ENCODE data around the gene CFB. TPM values are rescaled to one million over a fixed set of nuclear protein-coding genes. Genes with fewer than 3 reads are reported as not detected.

The CFB gene
- total RNA-seq, 1 experiment from 2014 or later: 0.31 TPM

- H3K27me3 ChIP-seq (ENCODE audit: insufficient read depth, low read length): no peaks in the 10 kb centered on the region
- no peak overlapping the region for H3K14ac ChIP-seq (ENCODE audit: insufficient read depth, low read length)
- H3K4me1 ChIP-seq (ENCODE audit: insufficient read depth, low read length): no peaks in the 10 kb centered on the region; the same call in 1 of the 2 replicates
- H3K79me1 ChIP-seq (ENCODE audit: insufficient read depth, low read depth, low read length, poor library complexity, severe bottlenecking): no peaks in the 10 kb centered on the region
- no peak overlapping the region for H2BK120ac ChIP-seq (ENCODE audit: low read depth, low read length, poor library complexity, severe bottlenecking)
- H3K23ac ChIP-seq (ENCODE audit: insufficient read length, low read depth, low read length): no peak overlapping the region
- Mint-ChIP-seq H3K4me3 (peak overlapping the region; percentile 71 to 84), H3K4me1 (peaks cover 16 to 28% of the 10 kb centered on the region in 2 experiments), H3K36me3 (ENCODE audit: insufficient read depth in 1 of 3, low read depth in 3 of 3) (peaks cover 35 to 61% (median 60%) of the 10 kb centered on the region in 3 experiments), H3K9me3 (no peaks in the 10 kb centered on the region), H3K27me3 (ENCODE audit: low read depth) (no peaks in the 10 kb centered on the region), H3K27ac (peak overlapping the region in 2 of 3 experiments; percentile 48 to 63; a peak in 2 of 7 replicates)
- H3K9me3 ChIP-seq (ENCODE audit: control insufficient read depth, low read depth, low read length): no peaks in the 10 kb centered on the region
- no peak overlapping the region for H2BK12ac ChIP-seq (ENCODE audit: insufficient read length, low read depth, low read length)
- no peak overlapping the region for H2BK20ac ChIP-seq (ENCODE audit: low read depth, low read length, poor library complexity, severe bottlenecking)
- no peak overlapping the region for H2AFZ ChIP-seq (ENCODE audit: low read length)
- H4K8ac ChIP-seq (replicated peaks; ENCODE audit: insufficient read length, low read depth, low read length): no peak overlapping the region
- TF ChIP-seq CTCF (conservative IDR thresholded peaks at IDR 0.05): no peak
- no CpG with 5 or more reads among the region's 4 CpGs for whole genome bisulfite sequencing (ENCODE audit: extremely low coverage, insufficient read length, low lambda C conversion rate)
- H3T11ph ChIP-seq (ENCODE audit: low read length): no peak overlapping the region
- H4K91ac ChIP-seq (ENCODE audit: insufficient read length, low read depth, low read length): no peak overlapping the region
- peak overlapping the region; percentile 47 for H3K4me2 ChIP-seq (ENCODE audit: insufficient read depth, insufficient read length, low read length)
- H3K4ac ChIP-seq (ENCODE audit: low read depth, low read length): no peak overlapping the region
- H3K23me2 ChIP-seq (ENCODE audit: insufficient read length, low read depth, low read length, poor library complexity, severe bottlenecking): peaks cover 11% of the 10 kb centered on the region
- H2AK5ac ChIP-seq (ENCODE audit: insufficient read length, low read length): no peak overlapping the region
- no peak overlapping the region for H3K27ac ChIP-seq (ENCODE audit: insufficient read length, low read depth, low read length)
- no peak overlapping the region for H2BK15ac ChIP-seq (ENCODE audit: low read depth, low read length)
- no peak for DNase-seq
- H2BK5ac ChIP-seq (ENCODE audit: insufficient read length, low read length): no peak overlapping the region
- no peak overlapping the region for H4K5ac ChIP-seq (ENCODE audit: insufficient read length, low read depth, low read length)
- no peaks in the 10 kb centered on the region for H4K20me1 ChIP-seq (ENCODE audit: control insufficient read depth, insufficient read depth, insufficient read length)
- no peaks in the 10 kb centered on the region; the same call in 1 of the 2 replicates for H3K79me2 ChIP-seq (ENCODE audit: insufficient read depth, low read length)
- H3K56ac ChIP-seq (ENCODE audit: insufficient read length, low read depth, low read length): no peak overlapping the region
- no peak overlapping the region for H3K18ac ChIP-seq (ENCODE audit: insufficient read length, low read depth, low read length)
- peak overlapping the region; percentile 47 for H3K9ac ChIP-seq (ENCODE audit: extremely low read depth, insufficient read length, low read length)
These were observed 49.4 kb upstream of the CFB start for GRCh38 chr6:31896493-31896855.
